GM10266 (cell line): Measurements from ENCODE around the gene EPHB2.

ENCODE experiments used
- DNase-seq: peaks from one replicate; pipeline ENCODE4 v3.0.0; 2012; ENCODE audit errors: extremely low spot score
- TF ChIP-seq, protein P1 (sequence below): IDR thresholded peaks from 2 replicates; pipeline ENCODE4 v1.5.1; 2012; ENCODE audit warnings: mild to moderate bottlenecking, low read depth; ENCODE audit not compliant: control insufficient read depth, insufficient read depth; ENCODE audit errors: missing control alignments

The EPHB2 gene

GRCh38 chr1:22827666-22828483 lies 117.2 kb downstream of the EPHB2 start:
- TF ChIP-seq, protein P1, sequence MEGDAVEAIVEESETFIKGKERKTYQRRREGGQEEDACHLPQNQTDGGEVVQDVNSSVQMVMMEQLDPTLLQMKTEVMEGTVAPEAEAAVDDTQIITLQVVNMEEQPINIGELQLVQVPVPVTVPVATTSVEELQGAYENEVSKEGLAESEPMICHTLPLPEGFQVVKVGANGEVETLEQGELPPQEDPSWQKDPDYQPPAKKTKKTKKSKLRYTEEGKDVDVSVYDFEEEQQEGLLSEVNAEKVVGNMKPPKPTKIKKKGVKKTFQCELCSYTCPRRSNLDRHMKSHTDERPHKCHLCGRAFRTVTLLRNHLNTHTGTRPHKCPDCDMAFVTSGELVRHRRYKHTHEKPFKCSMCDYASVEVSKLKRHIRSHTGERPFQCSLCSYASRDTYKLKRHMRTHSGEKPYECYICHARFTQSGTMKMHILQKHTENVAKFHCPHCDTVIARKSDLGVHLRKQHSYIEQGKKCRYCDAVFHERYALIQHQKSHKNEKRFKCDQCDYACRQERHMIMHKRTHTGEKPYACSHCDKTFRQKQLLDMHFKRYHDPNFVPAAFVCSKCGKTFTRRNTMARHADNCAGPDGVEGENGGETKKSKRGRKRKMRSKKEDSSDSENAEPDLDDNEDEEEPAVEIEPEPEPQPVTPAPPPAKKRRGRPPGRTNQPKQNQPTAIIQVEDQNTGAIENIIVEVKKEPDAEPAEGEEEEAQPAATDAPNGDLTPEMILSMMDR = no peak
- DNase-seq = no peak

- TF ChIP-seq, protein P1 = no peak
- no peak for DNase-seq
Measured at GRCh38 chr1:22828484-22829308, 118.1 kb downstream of the EPHB2 start.

DNA sequence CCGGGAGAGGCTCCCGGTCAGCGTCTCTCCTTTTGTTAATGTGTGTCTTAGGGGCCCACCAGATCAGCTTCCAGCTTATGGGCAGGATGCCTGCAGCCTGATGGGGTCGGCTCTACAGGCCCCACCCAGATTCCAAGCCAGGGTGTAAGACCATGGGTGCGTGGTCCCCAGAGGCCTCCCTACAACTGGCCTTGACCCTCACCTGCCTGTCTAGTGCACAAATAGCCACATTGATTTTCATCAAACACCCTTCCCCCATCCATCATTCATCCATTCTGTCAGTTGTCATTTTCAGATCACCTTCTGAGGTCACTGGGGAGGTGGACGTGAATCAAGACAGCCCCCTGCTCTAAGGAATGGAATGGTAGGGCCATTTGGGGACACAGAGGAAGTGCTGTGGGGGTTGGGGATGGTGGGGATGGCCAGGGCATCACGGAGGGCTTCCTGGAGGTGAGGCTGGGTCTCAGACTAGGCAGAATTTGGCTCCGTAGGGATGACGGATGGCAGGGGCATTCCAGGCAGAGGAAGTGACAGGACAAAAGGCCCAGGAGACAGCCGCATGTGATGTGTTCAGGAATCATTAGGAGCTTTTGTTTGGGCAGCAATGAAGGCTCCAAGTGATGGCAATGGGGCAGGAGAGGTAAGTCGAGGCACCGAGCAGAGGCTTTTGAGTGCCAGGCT lies 118.8 kb downstream of the EPHB2 start:
- TF ChIP-seq, protein P1 = no peak
- DNase-seq = no peak

- TF ChIP-seq, protein P1 = no peak
- no peak for DNase-seq
Measured at GRCh38 chr1:22830041-22830566, 119.5 kb downstream of the EPHB2 start.

DNA sequence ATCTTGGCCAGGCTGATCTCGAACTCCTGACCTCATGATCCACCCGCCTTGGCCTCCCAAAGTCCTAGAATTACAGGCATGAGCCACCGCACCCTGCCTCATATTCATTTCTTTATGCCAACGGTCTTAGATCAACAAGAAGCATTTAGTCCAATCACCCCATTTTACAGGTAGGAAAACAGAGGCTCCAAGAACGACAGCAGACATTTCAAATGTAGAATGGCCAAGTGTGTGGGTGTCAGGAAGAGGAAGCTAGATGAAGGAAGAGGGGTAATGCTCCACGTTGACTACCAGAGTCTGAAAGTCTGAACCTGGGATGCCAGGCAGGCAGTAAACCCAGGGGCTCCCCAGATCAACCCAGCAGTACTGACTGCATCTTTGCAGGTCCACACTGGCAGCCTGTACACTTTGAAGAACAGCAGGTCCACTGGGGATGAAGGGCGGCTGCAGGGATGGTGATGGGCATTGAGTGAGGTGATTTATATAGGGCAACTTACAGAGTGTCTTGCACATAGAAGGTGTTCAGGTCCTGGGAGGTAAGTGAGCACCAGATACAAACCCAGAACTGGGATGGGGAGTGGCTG lies 120.2 kb downstream of the EPHB2 start:
- DNase-seq = no peak
- TF ChIP-seq, protein P1 = no peak

DNA sequence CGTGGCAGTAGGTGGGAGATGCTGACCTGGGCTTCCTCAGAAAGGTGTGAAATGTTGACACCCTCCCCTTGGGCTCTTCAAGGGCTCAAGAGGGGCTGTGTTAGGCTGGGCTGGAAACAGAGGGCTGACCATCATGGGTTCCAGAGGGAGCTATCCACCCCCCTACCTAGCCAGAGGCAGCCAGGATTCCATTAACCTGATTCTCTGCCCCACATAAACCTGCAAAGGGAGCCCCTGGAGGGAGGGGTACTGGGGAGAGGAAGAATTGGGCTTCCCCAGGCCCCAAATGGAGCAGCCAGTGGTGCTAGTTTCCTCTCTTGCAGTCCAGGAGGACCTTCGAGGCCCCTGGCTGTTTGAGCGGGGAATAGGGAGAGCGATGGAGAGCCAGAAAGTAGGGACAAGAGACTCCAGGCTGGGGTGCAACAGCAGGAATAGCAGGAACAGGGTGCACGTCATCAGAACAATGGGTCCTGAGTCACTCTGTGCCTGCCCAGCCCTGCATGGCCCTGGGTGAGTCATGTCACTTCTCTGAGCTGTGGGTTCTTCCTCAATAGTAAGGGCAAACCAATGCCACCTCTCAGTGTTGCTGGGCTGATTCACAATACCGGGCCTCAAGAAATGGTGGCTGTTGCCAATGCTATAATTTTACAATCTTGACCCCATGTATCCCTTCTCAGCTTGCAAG lies 121.2 kb downstream of the EPHB2 start:
- no peak for DNase-seq
- TF ChIP-seq, protein P1 = no peak
